Gastrocnemius medialis (tissue), 4 donors: ENCODE measurements around the gene THAP7.

Source experiments
- CTCF ChIP-seq, 5 experiments: fragments of 450-650 bp in 3 of 5; fragments of 200-600 bp in 2 of 5; sonication (generic) in 2 of 5; IDR thresholded peaks in 4 of 5; conservative IDR thresholded peaks in 1 of 5; 1 replicate in 4 of 5; 2 replicates in 1 of 5; pipeline ENCODE4 v1.5.1; 2016 to 2019; ENCODE audit warnings: antibody characterized with exemption in 5 of 5, mild to moderate bottlenecking in 3 of 5, moderate library complexity in 3 of 5
- POLR2A ChIP-seq, 2 donors: fragments of 450-650 bp; IDR thresholded peaks; one replicate each; pipeline ENCODE4 v1.6.1; 2017; ENCODE audit warnings: antibody characterized with exemption in 2 of 2, mild to moderate bottlenecking in 2 of 2, moderate library complexity in 2 of 2

GRCh38 chr22:20962491-20962945, 39.4 kb downstream of the THAP7 start:
- TF ChIP-seq CTCF (IDR thresholded peaks at IDR 0.05 in 4 of 5, conservative IDR thresholded peaks at IDR 0.05 in 1 of 5): no peak
- no peak for TF ChIP-seq POLR2A (IDR thresholded peaks at IDR 0.05)
